Measurements from ENCODE around the gene TSPAN14. TPM values are rescaled to one million over a fixed set of nuclear protein-coding genes. Genes with fewer than 3 reads are reported as not detected.

The TSPAN14 gene
- total and polyA plus RNA-seq, 2 of the 8 experiments (the other 6 are each of a cell fraction or from before 2014, with no cell fraction given): 47.4 to 57.8 TPM

GRCh38 chr10:80471001-80471400 is 16.9 kb downstream of the TSPAN14 start:
- no peaks in the 10 kb centered on the region for H3K23me2 ChIP-seq (ENCODE audit: low read depth, low read length)
- no peak overlapping the region for H3K18ac ChIP-seq (ENCODE audit: extremely low read depth, low read length)
- no peak overlapping the region for H2BK15ac ChIP-seq (ENCODE audit: low read length)
- no peak overlapping the region for H2BK12ac ChIP-seq (ENCODE audit: low read depth, low read length)
- no peak overlapping the region for H2BK20ac ChIP-seq (ENCODE audit: low read length)
- no peak overlapping the region for H3K4ac ChIP-seq (replicated peaks; ENCODE audit: insufficient read length, low read depth, low read length)
- no peak overlapping the region for H4K5ac ChIP-seq (ENCODE audit: insufficient read length, low read depth, low read length)
- DNase-seq (ENCODE audit: low read depth in 1 of 2, low spot score in 2 of 2) (no peak), FAIRE-seq (no peak)
- H3K4me2 ChIP-seq (ENCODE audit: insufficient read depth in 1 of 2, low read depth in 2 of 2, low read length in 2 of 2): no peak overlapping the region
- H2BK5ac ChIP-seq (ENCODE audit: low read depth, low read length): no peak overlapping the region
- no peak overlapping the region for H3K23ac ChIP-seq (ENCODE audit: insufficient read length)
- H3K14ac ChIP-seq (ENCODE audit: insufficient read length): no peak overlapping the region
- H3K9me3 ChIP-seq (ENCODE audit: insufficient read depth in 2 of 2, low read depth in 1 of 2, low read length in 1 of 2): no peaks in the 10 kb centered on the region
- POLR2A ChIA-PET (ENCODE audit: partially characterized antibody): no interaction called here
- no peak overlapping the region for H2AK5ac ChIP-seq (ENCODE audit: low read depth, low read length)
- 89% methylated on average over 3 of the region's 3 CpGs; no CpG with 5 or more reads in 1 of the 2 experiments for whole genome bisulfite sequencing, 2 experiments (ENCODE audit: extremely low coverage in 1 of 2, insufficient coverage in 1 of 2, insufficient read length in 1 of 2, insufficient replicate concordance in 2 of 2, low coverage in 1 of 2, low lambda C conversion rate in 2 of 2, missing lambda C conversion rate in 1 of 2)
- no peak overlapping the region for H3K4me3 ChIP-seq (ENCODE audit: extremely low read depth in 1 of 4, insufficient read depth in 2 of 4, low read depth in 3 of 4, low read length in 4 of 4)
- no peak overlapping the region for H2AFZ ChIP-seq (ENCODE audit: low read length)
- H4K20me1 ChIP-seq (replicated peaks in 1 of 2; ENCODE audit: control insufficient read depth in 1 of 2, insufficient read depth in 2 of 2, low read length in 2 of 2): peaks cover 31 to 47% of the 10 kb centered on the region in 2 experiments
- H2BK120ac ChIP-seq (replicated peaks; ENCODE audit: low read depth, low read length): no peak overlapping the region
- CTCF ChIA-PET (ENCODE audit: partially characterized antibody): interaction anchor here (1.4 to 38.4 kb wide), 4 partner anchors 16 to 466 kb away, joined by 3 to 1263 read pairs (median 232); partner anchors contain the start of gene TSPAN14
- peaks cover 8 to 31% (median 16%) of the 10 kb centered on the region in 4 experiments for H3K4me1 ChIP-seq (replicated peaks in 1 of 4; ENCODE audit: control insufficient read depth in 3 of 4, insufficient read depth in 4 of 4, low read length in 3 of 4)
- H3K56ac ChIP-seq (replicated peaks; ENCODE audit: insufficient read length, low read depth, low read length): no peak overlapping the region
- H3K9ac ChIP-seq (replicated peaks in 1 of 4; ENCODE audit: extremely low read depth in 1 of 4, low read depth in 3 of 4, low read length in 3 of 4): no peak overlapping the region
- H4K8ac ChIP-seq (ENCODE audit: extremely low read depth, insufficient read depth, low read length): no peak overlapping the region; the same call in 1 of the 2 replicates
- peaks cover 0 to 85% of the 10 kb centered on the region in 2 experiments for H3K79me2 ChIP-seq (ENCODE audit: control insufficient read depth in 1 of 2, insufficient read depth in 2 of 2, low read length in 2 of 2)
- peaks cover 15% of the 10 kb centered on the region for H3K79me1 ChIP-seq (ENCODE audit: low read depth, low read length)
- H3K36me3 ChIP-seq (ENCODE audit: control insufficient read depth in 2 of 4, insufficient read depth in 4 of 4, low read length in 3 of 4): peaks cover 0 to 3% (median 0%) of the 10 kb centered on the region in 4 experiments; a peak in 2 of 8 replicates
- peaks cover 0 to 13% (median 6%) of the 10 kb centered on the region in 4 experiments; a peak in 4 of 7 replicates for H3K27me3 ChIP-seq (replicated peaks in 1 of 4; ENCODE audit: control insufficient read depth in 3 of 4, extremely low read depth in 1 of 4, insufficient read depth in 3 of 4, low read length in 3 of 4)
- no peak overlapping the region for H3K27ac ChIP-seq (ENCODE audit: low read depth, low read length)
- H4K91ac ChIP-seq (replicated peaks; ENCODE audit: insufficient read length, low read length): no peak overlapping the region
- TF ChIP-seq KDM1A (IDR thresholded peaks at IDR 0.05; ENCODE audit: borderline replicate concordance, low read length): no peak
- TF ChIP-seq RFX5 (IDR thresholded peaks at IDR 0.05; ENCODE audit: borderline replicate concordance, low read depth, low read length): no peak
- no peak for TF ChIP-seq GTF2F1 (IDR thresholded peaks at IDR 0.05; ENCODE audit: borderline replicate concordance, low read depth, low read length)
- no peak for TF ChIP-seq TAF1 (IDR thresholded peaks at IDR 0.05; ENCODE audit: low read depth, low read length)
- no peak for TF ChIP-seq RNF2 (IDR thresholded peaks at IDR 0.05; ENCODE audit: borderline replicate concordance, low read depth, low read length, missing control alignments, poor library complexity, severe bottlenecking)
- TF ChIP-seq BRCA1 (IDR thresholded peaks at IDR 0.05; ENCODE audit: low read depth, low read length): no peak
- TF ChIP-seq RAD21 (IDR thresholded peaks at IDR 0.05 in 1 of 2, conservative IDR thresholded peaks at IDR 0.05 in 1 of 2; ENCODE audit: low read depth in 2 of 2, low read length in 2 of 2): no peak
- TF ChIP-seq EP300 (IDR thresholded peaks at IDR 0.05; ENCODE audit: borderline replicate concordance in 1 of 2, low read depth in 2 of 2, low read length in 2 of 2): no peak
- TF ChIP-seq RBBP5 (IDR thresholded peaks at IDR 0.05; ENCODE audit: borderline replicate concordance, low read depth, low read length): no peak
- TF ChIP-seq, protein P1, sequence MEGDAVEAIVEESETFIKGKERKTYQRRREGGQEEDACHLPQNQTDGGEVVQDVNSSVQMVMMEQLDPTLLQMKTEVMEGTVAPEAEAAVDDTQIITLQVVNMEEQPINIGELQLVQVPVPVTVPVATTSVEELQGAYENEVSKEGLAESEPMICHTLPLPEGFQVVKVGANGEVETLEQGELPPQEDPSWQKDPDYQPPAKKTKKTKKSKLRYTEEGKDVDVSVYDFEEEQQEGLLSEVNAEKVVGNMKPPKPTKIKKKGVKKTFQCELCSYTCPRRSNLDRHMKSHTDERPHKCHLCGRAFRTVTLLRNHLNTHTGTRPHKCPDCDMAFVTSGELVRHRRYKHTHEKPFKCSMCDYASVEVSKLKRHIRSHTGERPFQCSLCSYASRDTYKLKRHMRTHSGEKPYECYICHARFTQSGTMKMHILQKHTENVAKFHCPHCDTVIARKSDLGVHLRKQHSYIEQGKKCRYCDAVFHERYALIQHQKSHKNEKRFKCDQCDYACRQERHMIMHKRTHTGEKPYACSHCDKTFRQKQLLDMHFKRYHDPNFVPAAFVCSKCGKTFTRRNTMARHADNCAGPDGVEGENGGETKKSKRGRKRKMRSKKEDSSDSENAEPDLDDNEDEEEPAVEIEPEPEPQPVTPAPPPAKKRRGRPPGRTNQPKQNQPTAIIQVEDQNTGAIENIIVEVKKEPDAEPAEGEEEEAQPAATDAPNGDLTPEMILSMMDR (IDR thresholded peaks at IDR 0.05; ENCODE audit: control extremely low read depth in 1 of 3, insufficient read depth in 1 of 3, low read depth in 1 of 3, low read length in 3 of 3): no peak
